Spleen (tissue), 11 donors: ENCODE measurements around the gene PXMP4. TPM values are rescaled to one million over a fixed set of nuclear protein-coding genes. Genes with fewer than 3 reads are reported as not detected.

ENCODE experiments used
- DNase-seq: peaks from one replicate; pipeline ENCODE4 v3.0.0-alpha.2; 2020
- H3K27ac ChIP-seq, 8 donors: fragments of 200-600 bp; sonication (generic) in 7 of 8; 1 replicate in 4 of 8; 2 replicates in 4 of 8; pipeline versions ENCODE4 v1.5.0 to v1.8.0; 2016 to 2021; ENCODE audit warnings: inconsistent platforms in 4 of 8, mild to moderate bottlenecking in 4 of 8, moderate library complexity in 1 of 8
- H3K27me3 ChIP-seq, 7 donors: fragments of 200-600 bp; sonication (generic) in 6 of 7; replicated peaks in 1 of 7; 1 replicate in 4 of 7; 2 replicates in 3 of 7; pipeline versions ENCODE4 v1.5.0 to v1.8.0; 2016 to 2021; ENCODE audit warnings: inconsistent platforms in 3 of 7, mild to moderate bottlenecking in 1 of 7
- H3K36me3 ChIP-seq, 6 donors: fragments of 200-600 bp; sonication (generic) in 5 of 6; 1 replicate in 4 of 6; 2 replicates in 2 of 6; pipeline versions ENCODE4 v1.5.0 to v1.8.0; 2016 to 2021; ENCODE audit warnings: inconsistent platforms in 2 of 6
- H3K4me1 ChIP-seq, 6 donors: fragments of 200-600 bp; sonication (generic) in 5 of 6; 1 replicate in 3 of 6; 2 replicates in 3 of 6; pipeline versions ENCODE4 v1.5.0 to v1.8.0; 2016 to 2021; ENCODE audit warnings: inconsistent platforms in 3 of 6
- H3K4me3 ChIP-seq, 8 donors: fragments of 200-600 bp; sonication (generic) in 7 of 8; 1 replicate in 4 of 8; 2 replicates in 4 of 8; pipeline versions ENCODE4 v1.5.0 to v1.8.0; 2016 to 2021; ENCODE audit warnings: inconsistent platforms in 4 of 8, mild to moderate bottlenecking in 4 of 8, moderate library complexity in 2 of 8
- H3K9me3 ChIP-seq, 8 donors: fragments of 200-600 bp; sonication (generic) in 7 of 8; 1 replicate in 4 of 8; 2 replicates in 4 of 8; pipeline versions ENCODE4 v1.5.0 to v1.8.0; 2016 to 2021; ENCODE audit warnings: inconsistent platforms in 4 of 8
- POLR2A ChIP-seq, 3 donors: fragments of 450-650 bp; IDR thresholded peaks; one replicate each; pipeline ENCODE4 v1.5.1; 2017; ENCODE audit warnings: antibody characterized with exemption in 3 of 3, mild to moderate bottlenecking in 1 of 3
- POLR2AphosphoS5 ChIP-seq, 3 donors: sonication (generic); formaldehyde crosslinking; IDR thresholded peaks; one replicate each; pipeline ENCODE4 v1.5.1; 2017; ENCODE audit warnings: antibody characterized with exemption in 3 of 3
- WGBS, 5 donors: extraction: QIAGEN DNeasy Blood & Tissue Kit in 3 of 5; methylation state at CpG; one replicate each; pipeline versions ENCODE4 v1.1.5 to v1.1.7; 2013 to 2018; 5-methylcytosine and 5-hydroxymethylcytosine counted together
- intact Hi-C: fragments of 100-400 bp; cut with DNase I; formaldehyde crosslinking; loops from one replicate; pipeline ENCODE4 v1.15.0; 2023; ENCODE audit warnings: low total_unique reads
- polyA plus RNA-seq, 3 donors: library from polyadenylated mRNA; stranded (reverse); fragments of 200-250 nt; gene quantifications; one replicate each; pipeline ENCODE4 v1.2.1, GENCODE V29; 2013
- total RNA-seq, 7 donors: library from RNA; depleted of rRNA in 3 of 7; stranded (reverse); fragments of >200 nt in 3 of 7; fragmentation: NEBNext Ultra II Directional in 4 of 7; extraction: Animal tissue kit (Norgen Biotek cat#: 25700) in 4 of 7; gene quantifications; one replicate each; pipeline versions ENCODE4 v1.1.0 to v1.2.1, GENCODE V29; 2016 to 2021
- TF ChIP-seq, protein P1 (sequence below), 11 experiments: fragments of 200-600 bp in 7 of 11; fragments of 450-650 bp in 4 of 11; sonication (generic) in 4 of 11; IDR thresholded peaks in 8 of 11; conservative IDR thresholded peaks in 3 of 11; 1 replicate in 7 of 11; 2 replicates in 4 of 11; pipeline versions ENCODE4 v1.4.0 to v1.8.0; 2016 to 2021; ENCODE audit warnings: antibody characterized with exemption in 11 of 11, inconsistent platforms in 4 of 11, mild to moderate bottlenecking in 1 of 11
- donor health status: healthy with polysubstance abuse.
- donor health status: DM: no; HTN: no; CAD: no; lungs with moderate emphysema.
- donor health status: DM: no; HTN: no; CAD: no.
- donor health status: Bipolar disorder and iron deficiency.
- donor health status: healthy.
- donor health status: DM: no; HTN: no; CAD: no.
- donor health status: DM: yes; HTN: yes; CAD: no.

PXMP4 gene
- total and polyA plus RNA-seq, 10 donors: 2.1 to 14.4 (median 6.9) TPM

DNA sequence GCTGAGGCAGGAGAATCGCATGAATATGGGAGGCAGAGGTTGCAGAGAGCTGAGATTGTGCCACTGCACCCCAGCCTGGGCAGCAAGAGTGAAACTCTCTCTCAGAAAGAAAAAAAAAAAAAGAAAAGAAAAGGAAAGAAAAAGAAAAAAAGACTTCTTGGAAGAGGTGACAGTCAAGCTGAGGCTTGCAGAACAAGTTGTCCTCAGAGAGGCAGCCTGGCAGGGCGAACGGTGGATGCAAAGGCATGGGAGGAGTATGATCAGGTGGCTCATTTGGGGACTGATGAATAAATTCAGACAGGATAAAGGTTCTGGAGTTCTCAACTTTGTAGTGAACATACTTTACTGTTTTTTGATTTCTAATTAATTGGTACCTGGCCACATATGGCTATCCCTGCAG is 24.1 kb upstream of the PXMP4 start:
- TF ChIP-seq, protein P1, sequence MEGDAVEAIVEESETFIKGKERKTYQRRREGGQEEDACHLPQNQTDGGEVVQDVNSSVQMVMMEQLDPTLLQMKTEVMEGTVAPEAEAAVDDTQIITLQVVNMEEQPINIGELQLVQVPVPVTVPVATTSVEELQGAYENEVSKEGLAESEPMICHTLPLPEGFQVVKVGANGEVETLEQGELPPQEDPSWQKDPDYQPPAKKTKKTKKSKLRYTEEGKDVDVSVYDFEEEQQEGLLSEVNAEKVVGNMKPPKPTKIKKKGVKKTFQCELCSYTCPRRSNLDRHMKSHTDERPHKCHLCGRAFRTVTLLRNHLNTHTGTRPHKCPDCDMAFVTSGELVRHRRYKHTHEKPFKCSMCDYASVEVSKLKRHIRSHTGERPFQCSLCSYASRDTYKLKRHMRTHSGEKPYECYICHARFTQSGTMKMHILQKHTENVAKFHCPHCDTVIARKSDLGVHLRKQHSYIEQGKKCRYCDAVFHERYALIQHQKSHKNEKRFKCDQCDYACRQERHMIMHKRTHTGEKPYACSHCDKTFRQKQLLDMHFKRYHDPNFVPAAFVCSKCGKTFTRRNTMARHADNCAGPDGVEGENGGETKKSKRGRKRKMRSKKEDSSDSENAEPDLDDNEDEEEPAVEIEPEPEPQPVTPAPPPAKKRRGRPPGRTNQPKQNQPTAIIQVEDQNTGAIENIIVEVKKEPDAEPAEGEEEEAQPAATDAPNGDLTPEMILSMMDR (IDR thresholded peaks at IDR 0.05 in 8 of 11, conservative IDR thresholded peaks at IDR 0.05 in 3 of 11): no peak
- TF ChIP-seq POLR2AphosphoS5 (IDR thresholded peaks at IDR 0.05): no peak
- no peak for TF ChIP-seq POLR2A (IDR thresholded peaks at IDR 0.05)
- peaks cover 0 to 43% (median 11%) of the 10 kb centered on the region in 6 donors for H3K36me3 ChIP-seq
- no peak overlapping the region for H3K27ac ChIP-seq
- H3K9me3 ChIP-seq: no peaks in the 10 kb centered on the region
- WGBS, 5 donors: 88 to 97% (median 93%) methylated on average over 3 of the region's 3 CpGs
- intact Hi-C loops: no loop called here
- no peak for DNase-seq
- no peak overlapping the region for H3K4me3 ChIP-seq
- H3K4me1 ChIP-seq: no peaks in the 10 kb centered on the region
- H3K27me3 ChIP-seq: no peaks in the 10 kb centered on the region

DNA sequence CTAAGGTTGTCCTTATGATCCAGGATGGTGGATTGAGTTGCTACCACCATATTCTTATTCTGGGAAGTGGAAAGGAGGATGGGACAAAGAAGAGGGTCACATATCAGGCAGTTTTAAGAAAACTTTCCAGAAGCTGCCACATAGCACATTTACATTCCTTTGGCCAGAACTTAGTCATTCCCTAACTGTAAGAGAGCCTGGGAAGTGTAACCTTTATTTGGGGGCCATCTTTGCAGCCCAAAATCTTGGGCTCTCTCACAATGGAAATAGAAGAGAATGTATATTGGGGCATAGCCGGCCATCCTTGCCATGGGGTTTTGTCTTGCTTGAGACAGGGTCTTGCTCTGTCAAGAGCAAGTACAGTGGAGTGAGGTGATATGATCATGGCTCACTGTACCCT is 20.1 kb upstream of the PXMP4 start:
- Histone ChIP-seq H3K27ac (no peak overlapping the region), H3K4me1 (peaks cover 0 to 2% (median 0%) of the 10 kb centered on the region in 6 donors), H3K4me3 (no peak overlapping the region), H3K9me3 (peaks cover 6 to 27% (median 25%) of the 10 kb centered on the region in 8 donors), H3K27me3 (no peaks in the 10 kb centered on the region), H3K36me3 (peaks cover 0 to 16% (median 2%) of the 10 kb centered on the region in 6 donors)
- TF ChIP-seq POLR2A (IDR thresholded peaks at IDR 0.05) (no peak), POLR2AphosphoS5 (IDR thresholded peaks at IDR 0.05) (no peak)
- TF ChIP-seq, protein P1 (IDR thresholded peaks at IDR 0.05 in 8 of 11, conservative IDR thresholded peaks at IDR 0.05 in 3 of 11): no peak
- no peak for DNase-seq
- intact Hi-C loops: no loop called here
- 95 to 100% (median 100%) methylated on average over 1 of the region's 1 CpG for WGBS, 5 donors

DNA sequence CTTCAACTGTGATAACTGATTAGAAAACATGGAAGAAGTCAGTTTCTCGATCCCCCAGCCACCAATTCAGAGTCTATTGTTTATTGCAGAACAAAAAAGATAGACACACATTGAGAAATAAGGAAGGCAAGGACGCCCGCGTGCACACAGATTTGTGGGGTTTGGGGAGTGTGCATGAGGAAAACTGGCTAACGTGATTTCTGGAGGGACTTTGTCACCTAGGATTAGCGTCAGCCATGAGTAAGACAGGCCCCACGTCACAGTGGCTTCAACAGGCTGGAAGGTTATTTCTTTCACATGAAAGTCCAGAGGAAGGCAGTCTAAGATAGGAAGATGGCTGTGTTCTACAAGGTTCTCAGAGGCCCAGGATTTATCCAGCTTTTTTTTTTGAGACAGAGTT is 19.4 kb upstream of the PXMP4 start:
- intact Hi-C loops: loop anchor here (10.0 kb wide), 1 partner anchor 95 kb away; no protein-coding TSS in a partner anchor
- 82 to 91% (median 85%) methylated on average over 7 of the region's 7 CpGs for WGBS, 5 donors
- DNase-seq: no peak
- H3K4me3 ChIP-seq: no peak overlapping the region
- H3K36me3 ChIP-seq: peaks cover 0 to 9% (median 0%) of the 10 kb centered on the region in 6 donors
- H3K4me1 ChIP-seq: peaks cover 0 to 9% (median 3%) of the 10 kb centered on the region in 6 donors
- TF ChIP-seq POLR2A (IDR thresholded peaks at IDR 0.05) (no peak), POLR2AphosphoS5 (IDR thresholded peaks at IDR 0.05) (no peak)
- TF ChIP-seq, protein P1 (IDR thresholded peaks at IDR 0.05 in 8 of 11, conservative IDR thresholded peaks at IDR 0.05 in 3 of 11): no peak
- no peak overlapping the region for H3K27ac ChIP-seq
- H3K27me3 ChIP-seq: no peaks in the 10 kb centered on the region
- peaks cover 6 to 27% (median 25%) of the 10 kb centered on the region in 8 donors for H3K9me3 ChIP-seq

DNA sequence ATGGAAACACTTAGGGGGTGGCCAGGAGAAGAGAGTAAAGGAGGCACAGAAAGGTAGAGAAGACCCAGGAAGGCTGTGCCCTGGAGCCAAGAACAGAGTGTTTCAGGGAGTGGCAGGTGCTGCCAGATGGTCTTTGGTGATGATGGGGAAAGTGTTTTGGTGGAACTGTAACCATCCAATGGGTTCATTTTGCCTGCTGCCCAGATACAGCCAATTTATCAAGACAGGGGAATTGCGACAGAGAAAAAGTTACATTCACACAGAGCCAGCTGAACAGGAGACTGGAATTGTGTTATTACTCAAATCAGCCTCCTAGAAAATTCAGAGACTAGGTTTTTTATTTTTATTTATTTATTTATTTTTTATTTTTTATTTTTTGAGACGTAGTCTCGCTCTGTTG is 16.9 kb upstream of the PXMP4 start:
- Histone ChIP-seq H3K27me3 (no peaks in the 10 kb centered on the region), H3K4me1 (peaks cover 9 to 32% (median 26%) of the 10 kb centered on the region in 6 donors), H3K27ac (no peak overlapping the region), H3K36me3 (peaks cover 0 to 9% (median 0%) of the 10 kb centered on the region in 6 donors), H3K9me3 (peaks cover 6 to 27% (median 25%) of the 10 kb centered on the region in 8 donors), H3K4me3 (no peak overlapping the region)
- 94 to 100% (median 97%) methylated on average over 3 of the region's 3 CpGs for WGBS, 5 donors
- DNase-seq: no peak
- TF ChIP-seq POLR2AphosphoS5 (IDR thresholded peaks at IDR 0.05) (no peak), POLR2A (IDR thresholded peaks at IDR 0.05) (no peak)
- TF ChIP-seq, protein P1 (IDR thresholded peaks at IDR 0.05 in 8 of 11, conservative IDR thresholded peaks at IDR 0.05 in 3 of 11): no peak
- intact Hi-C loops: loop anchor here (10.0 kb wide), 1 partner anchor 98 kb away; no protein-coding TSS in a partner anchor
